BLaER1 treated with 17β-estradiol and CSF1 and Interleukin-3, amounts not matched to agents 10 nM and 100 nM (cell line): ENCODE measurements around the gene KLHDC4.
A peak's percentile ranks its signal among the peaks of the same experiment; 100 is the strongest.
"Not testable (repeated sequence)": the region's sequence is repeated elsewhere in the genome, so short reads cannot be mapped to it uniquely, and the experiment has no call there.

Experiments
- H3K27ac ChIP-seq, 11 experiments: shearing (Covaris generic); formaldehyde crosslinking; 2 replicates each; pipeline ENCODE4 v1.8.1; 2022
- H3K27me3 ChIP-seq, 11 experiments: shearing (Covaris generic); formaldehyde crosslinking; 2 replicates each; pipeline ENCODE4 v1.8.1; 2022
- H3K36me3 ChIP-seq, 11 experiments: shearing (Covaris generic); formaldehyde crosslinking; 2 replicates each; pipeline ENCODE4 v1.8.1; 2022
- H3K4me1 ChIP-seq, 10 experiments: shearing (Covaris generic); formaldehyde crosslinking; 2 replicates each; pipeline ENCODE4 v1.8.1; 2022
- H3K4me2 ChIP-seq, 11 experiments: shearing (Covaris generic); formaldehyde crosslinking; 2 replicates each; pipeline ENCODE4 v1.8.1; 2022
- H3K4me3 ChIP-seq, 10 experiments: shearing (Covaris generic); formaldehyde crosslinking; 2 replicates each; pipeline ENCODE4 v1.8.1; 2022
- H3K9ac ChIP-seq, 11 experiments: shearing (Covaris generic); formaldehyde crosslinking; 2 replicates each; pipeline ENCODE4 v1.8.1; 2022
- H3K9me3 ChIP-seq, 11 experiments: shearing (Covaris generic); formaldehyde crosslinking; replicated peaks in 1 of 11; 2 replicates each; pipeline ENCODE4 v1.8.1; 2022
- H4K20me1 ChIP-seq, 11 experiments: shearing (Covaris generic); formaldehyde crosslinking; 2 replicates each; pipeline ENCODE4 v1.8.1; 2022
- Cebpa-rat ChIP-seq, 11 experiments: shearing (Covaris generic); IDR thresholded peaks; 2 replicates each; pipeline ENCODE4 v1.8.1; 2022

The KLHDC4 gene

DNA sequence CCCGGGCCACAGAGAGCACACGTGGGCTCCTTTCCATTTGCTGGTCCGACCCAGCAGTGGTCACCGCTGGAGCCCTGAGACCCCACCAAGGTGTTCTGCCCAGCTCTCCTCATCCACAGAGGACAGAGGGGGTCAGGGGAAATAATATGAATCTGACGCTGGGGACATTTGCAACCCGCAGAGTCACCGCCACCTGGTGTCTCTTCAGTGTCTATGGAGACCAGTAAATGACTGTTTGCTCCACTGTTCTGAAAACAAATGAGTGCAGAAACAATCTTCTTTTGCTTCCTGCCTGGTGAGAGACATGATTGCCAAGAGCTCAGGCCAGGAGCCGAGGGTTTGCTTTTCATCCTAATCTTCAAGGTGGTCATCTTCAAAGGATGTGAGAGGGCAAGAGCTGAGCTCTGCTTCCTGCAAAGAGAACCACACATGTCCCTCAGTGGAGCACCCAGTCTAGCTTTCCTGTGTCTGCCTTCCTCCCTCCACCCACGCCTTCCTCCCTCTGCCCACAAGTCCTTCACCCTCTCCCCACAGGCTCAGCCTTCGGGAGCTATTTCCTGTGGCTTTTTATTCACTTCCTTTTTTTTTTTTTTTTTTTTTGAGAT is 14.7 kb upstream of the KLHDC4 start:
- peaks cover 61 to 94% (median 84%) of the 10 kb centered on the region in 10 experiments for H3K4me1 ChIP-seq
- H3K9ac ChIP-seq = peak overlapping the region in 10 of 11 experiments; percentile 60 to 95 (median 78); a peak in 20 of 22 replicates
- peaks cover 0 to 22% (median 0%) of the 10 kb centered on the region in 11 experiments; a peak in 4 of 22 replicates for H3K27me3 ChIP-seq
- H3K9me3 ChIP-seq = no peaks in the 10 kb centered on the region
- no peaks in the 10 kb centered on the region for H4K20me1 ChIP-seq
- peak overlapping the region; percentile 85 to 99 (median 95) for H3K4me2 ChIP-seq
- peak overlapping the region in 8 of 10 experiments; percentile 24 to 58 (median 44); a peak in 16 of 20 replicates for H3K4me3 ChIP-seq
- H3K27ac ChIP-seq = peak overlapping the region; percentile 27 to 99 (median 94); a peak in 21 of 22 replicates
- no peak; a peak in 1 of 22 replicates for TF ChIP-seq Cebpa-rat (IDR thresholded peaks at IDR 0.05)
- H3K36me3 ChIP-seq = no peaks in the 10 kb centered on the region

DNA sequence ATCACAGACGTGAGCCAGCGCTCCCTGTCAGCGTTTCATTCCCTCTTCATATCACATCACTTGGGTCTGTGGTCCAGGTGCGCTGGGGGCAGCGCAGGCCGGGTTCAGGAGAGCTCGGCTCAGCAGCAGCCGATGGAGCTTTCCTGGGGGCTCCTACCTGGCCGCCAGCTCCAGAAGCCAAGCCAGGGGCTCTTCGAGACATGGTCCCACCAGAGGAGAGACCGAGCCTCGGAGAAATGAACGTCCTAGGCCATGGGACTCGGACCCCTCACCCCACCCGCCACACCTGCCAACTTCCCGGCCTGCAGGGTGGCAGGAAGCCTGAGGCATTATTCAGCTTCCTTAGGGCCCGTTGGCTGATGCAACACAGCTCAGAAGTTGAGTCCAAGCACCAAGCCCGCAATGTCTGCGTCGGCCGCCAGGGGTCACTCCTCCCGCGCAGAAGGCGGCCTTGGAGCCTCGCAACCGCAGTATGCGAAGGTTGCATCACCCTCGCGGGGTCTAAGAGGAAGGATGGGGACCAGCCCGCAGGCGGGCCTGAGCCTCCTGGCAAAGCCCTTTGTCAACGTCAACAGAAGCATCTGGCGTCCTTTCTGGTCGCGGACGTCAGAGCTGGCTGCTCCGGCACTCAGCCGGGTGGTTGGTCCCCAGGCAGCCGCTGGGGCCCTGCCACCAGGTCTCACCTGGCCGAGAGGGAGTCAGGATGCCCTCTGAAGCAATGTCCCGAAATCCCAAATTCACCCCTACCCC is 13.2 kb upstream of the KLHDC4 start:
- peak; percentile 84 to 100 (median 98) for TF ChIP-seq Cebpa-rat (IDR thresholded peaks at IDR 0.05)
- peak overlapping the region; percentile 35 to 56 (median 42); a peak in 17 of 20 replicates for H3K4me3 ChIP-seq
- peaks cover 58 to 94% (median 84%) of the 10 kb centered on the region in 10 experiments for H3K4me1 ChIP-seq
- H3K36me3 ChIP-seq = no peaks in the 10 kb centered on the region
- peaks cover 0 to 11% (median 0%) of the 10 kb centered on the region in 11 experiments; a peak in 4 of 22 replicates for H3K27me3 ChIP-seq
- no peaks in the 10 kb centered on the region for H4K20me1 ChIP-seq
- peak overlapping the region; percentile 91 to 99 (median 95) for H3K4me2 ChIP-seq
- peak overlapping the region; percentile 85 to 99 (median 94) for H3K27ac ChIP-seq
- H3K9ac ChIP-seq = peak overlapping the region; percentile 77 to 95 (median 85)
- no peaks in the 10 kb centered on the region for H3K9me3 ChIP-seq

DNA sequence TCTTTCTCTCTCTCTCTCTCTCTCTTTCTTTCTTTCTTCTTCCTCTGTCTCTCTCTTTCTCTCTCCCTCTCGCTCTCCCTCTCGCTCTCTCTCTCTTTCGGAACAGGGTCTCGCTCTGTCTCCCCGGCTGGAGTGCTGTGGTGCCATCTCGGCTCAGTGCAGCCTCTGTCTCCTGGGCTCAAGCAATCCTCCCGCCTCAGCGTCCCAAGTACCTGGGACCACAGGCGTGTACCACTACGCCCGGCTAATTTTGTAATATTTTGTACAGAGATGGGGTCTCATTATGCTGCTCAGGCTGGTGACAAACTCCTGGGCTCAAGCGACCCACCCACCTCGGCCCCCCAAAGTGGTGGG is 12.7 kb upstream of the KLHDC4 start:
- Histone ChIP-seq H3K4me2 (peak overlapping the region; percentile 87 to 99 (median 93)), H4K20me1 (no peaks in the 10 kb centered on the region), H3K36me3 (no peaks in the 10 kb centered on the region), H3K9me3 (no peaks in the 10 kb centered on the region), H3K27ac (peak overlapping the region; percentile 85 to 99 (median 94)), H3K4me1 (peaks cover 52 to 93% (median 84%) of the 10 kb centered on the region in 10 experiments), H3K9ac (peak overlapping the region; percentile 77 to 95 (median 85)), H3K4me3 (peak overlapping the region; percentile 35 to 56 (median 42); a peak in 17 of 20 replicates), H3K27me3 (peaks cover 0 to 5% (median 0%) of the 10 kb centered on the region in 11 experiments; a peak in 3 of 22 replicates)
- TF ChIP-seq Cebpa-rat (IDR thresholded peaks at IDR 0.05) = no peak

DNA sequence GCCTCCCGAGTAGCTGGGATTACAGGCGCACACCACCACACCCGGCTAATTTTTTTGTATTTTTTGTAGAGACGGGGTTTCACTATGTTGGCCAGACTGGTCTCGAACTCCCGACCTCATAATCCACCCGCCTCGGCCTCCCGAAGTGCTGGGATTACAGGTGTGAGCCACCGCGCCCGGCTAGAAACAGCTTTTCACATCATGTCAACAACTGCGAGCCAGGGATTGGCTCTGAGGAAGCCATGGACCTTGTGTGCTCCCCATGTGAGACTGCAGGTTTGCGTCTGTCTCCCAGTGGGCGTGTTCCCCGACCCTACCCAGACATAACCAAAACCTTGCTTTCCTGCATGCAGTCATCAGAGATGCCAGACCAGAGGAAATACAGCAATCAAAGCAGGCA is 8.1 kb upstream of the KLHDC4 start:
- H4K20me1 ChIP-seq, H3K36me3 ChIP-seq, H3K4me3 ChIP-seq, H3K9me3 ChIP-seq, H3K27me3 ChIP-seq: not testable (repeated sequence)
- Histone ChIP-seq H3K9ac (peak overlapping the region in 2 of 11 experiments; percentile 39 to 52; a peak in 2 of 22 replicates), H3K4me1 (peaks cover 9 to 77% (median 60%) of the 10 kb centered on the region in 10 experiments), H3K4me2 (peak overlapping the region in 7 of 11 experiments; percentile 42 to 80 (median 47); a peak in 13 of 22 replicates), H3K27ac (peak overlapping the region in 5 of 11 experiments; percentile 24 to 57 (median 50); a peak in 6 of 22 replicates)

DNA sequence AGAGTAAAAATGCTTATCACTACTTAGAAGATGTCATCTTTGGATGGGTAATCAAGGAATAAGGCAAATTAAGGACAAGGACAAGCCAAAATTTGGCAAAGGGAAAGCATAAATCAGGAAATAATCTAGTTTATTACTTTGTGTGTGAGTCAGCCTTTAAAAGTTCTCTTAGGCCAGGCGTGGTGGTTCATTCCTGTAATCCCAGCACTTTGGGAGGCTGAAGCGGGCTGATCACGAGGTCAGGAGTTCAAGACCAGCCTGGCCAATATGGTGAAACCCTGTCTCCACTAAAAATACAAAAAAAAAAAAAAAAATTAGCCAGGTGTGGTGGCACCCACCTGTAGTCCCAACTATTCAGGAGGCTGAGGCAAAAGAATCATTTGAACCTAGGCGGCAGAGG is 1.7 kb upstream of the KLHDC4 start:
- Histone ChIP-seq H4K20me1 (peaks cover 0 to 31% (median 19%) of the 10 kb centered on the region in 11 experiments; a peak in 14 of 22 replicates), H3K4me1 (peaks cover 19 to 67% (median 43%) of the 10 kb centered on the region in 10 experiments), H3K36me3 (peaks cover 15 to 24% (median 19%) of the 10 kb centered on the region in 11 experiments)
- H3K9ac ChIP-seq, H3K4me2 ChIP-seq, H3K4me3 ChIP-seq, H3K9me3 ChIP-seq, H3K27me3 ChIP-seq, H3K27ac ChIP-seq: not testable (repeated sequence)

DNA sequence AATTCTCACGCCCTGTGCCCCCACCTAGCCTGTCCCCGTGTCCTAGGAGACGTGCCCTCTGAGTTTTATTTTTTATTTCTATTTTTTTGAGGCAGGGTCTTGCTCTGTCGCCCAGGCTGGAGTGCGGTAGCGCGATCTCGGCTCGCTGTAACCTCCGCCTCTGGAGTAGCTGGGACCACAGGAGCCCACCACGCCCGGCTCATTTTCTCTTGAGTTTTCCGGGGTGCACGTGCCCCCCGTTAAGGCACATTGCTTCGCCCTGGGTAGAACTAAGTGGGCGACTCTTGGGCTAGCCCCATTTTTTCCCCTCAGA is 655 bp upstream of the KLHDC4 start:
- H4K20me1 ChIP-seq = peaks cover 0 to 41% (median 29%) of the 10 kb centered on the region in 11 experiments; a peak in 15 of 22 replicates
- peaks cover 24 to 34% (median 29%) of the 10 kb centered on the region in 11 experiments for H3K36me3 ChIP-seq
- no peaks in the 10 kb centered on the region for H3K27me3 ChIP-seq
- peak overlapping the region; percentile 86 to 97 (median 92) for H3K9ac ChIP-seq
- no peaks in the 10 kb centered on the region for H3K9me3 ChIP-seq
- H3K4me2 ChIP-seq = peak overlapping the region; percentile 89 to 100 (median 98)
- H3K27ac ChIP-seq = peak overlapping the region; percentile 88 to 96 (median 93)
- H3K4me3 ChIP-seq = peak overlapping the region; percentile 82 to 100 (median 96)
- no peak for TF ChIP-seq Cebpa-rat (IDR thresholded peaks at IDR 0.05)
- peaks cover 19 to 70% (median 49%) of the 10 kb centered on the region in 10 experiments for H3K4me1 ChIP-seq

DNA sequence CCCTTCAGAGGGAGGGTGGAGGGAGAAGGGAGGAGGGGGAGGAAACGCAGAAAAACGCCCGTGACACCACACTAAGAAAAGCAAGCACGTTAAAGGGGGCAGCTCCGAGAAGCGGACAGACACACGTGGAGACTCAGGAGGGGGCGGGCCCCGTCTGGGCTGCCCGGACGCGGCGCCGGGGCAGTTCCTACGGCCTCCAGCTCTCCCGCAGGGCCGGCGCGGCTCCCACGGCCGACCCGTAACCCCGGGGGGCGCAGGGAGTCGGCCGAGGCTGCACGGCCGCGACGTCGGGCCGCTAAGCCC is 362 bp downstream of the KLHDC4 start:
- Histone ChIP-seq H4K20me1 (peaks cover 0 to 51% (median 34%) of the 10 kb centered on the region in 11 experiments; a peak in 15 of 22 replicates), H3K27me3 (no peaks in the 10 kb centered on the region), H3K4me2 (peak overlapping the region; percentile 89 to 100 (median 98)), H3K4me3 (peak overlapping the region; percentile 82 to 100 (median 96)), H3K27ac (peak overlapping the region; percentile 88 to 96 (median 93)), H3K36me3 (peaks cover 34 to 45% (median 40%) of the 10 kb centered on the region in 11 experiments), H3K4me1 (peaks cover 19 to 60% (median 41%) of the 10 kb centered on the region in 10 experiments), H3K9me3 (no peaks in the 10 kb centered on the region), H3K9ac (peak overlapping the region; percentile 86 to 97 (median 92))
- TF ChIP-seq Cebpa-rat (IDR thresholded peaks at IDR 0.05) = no peak

DNA sequence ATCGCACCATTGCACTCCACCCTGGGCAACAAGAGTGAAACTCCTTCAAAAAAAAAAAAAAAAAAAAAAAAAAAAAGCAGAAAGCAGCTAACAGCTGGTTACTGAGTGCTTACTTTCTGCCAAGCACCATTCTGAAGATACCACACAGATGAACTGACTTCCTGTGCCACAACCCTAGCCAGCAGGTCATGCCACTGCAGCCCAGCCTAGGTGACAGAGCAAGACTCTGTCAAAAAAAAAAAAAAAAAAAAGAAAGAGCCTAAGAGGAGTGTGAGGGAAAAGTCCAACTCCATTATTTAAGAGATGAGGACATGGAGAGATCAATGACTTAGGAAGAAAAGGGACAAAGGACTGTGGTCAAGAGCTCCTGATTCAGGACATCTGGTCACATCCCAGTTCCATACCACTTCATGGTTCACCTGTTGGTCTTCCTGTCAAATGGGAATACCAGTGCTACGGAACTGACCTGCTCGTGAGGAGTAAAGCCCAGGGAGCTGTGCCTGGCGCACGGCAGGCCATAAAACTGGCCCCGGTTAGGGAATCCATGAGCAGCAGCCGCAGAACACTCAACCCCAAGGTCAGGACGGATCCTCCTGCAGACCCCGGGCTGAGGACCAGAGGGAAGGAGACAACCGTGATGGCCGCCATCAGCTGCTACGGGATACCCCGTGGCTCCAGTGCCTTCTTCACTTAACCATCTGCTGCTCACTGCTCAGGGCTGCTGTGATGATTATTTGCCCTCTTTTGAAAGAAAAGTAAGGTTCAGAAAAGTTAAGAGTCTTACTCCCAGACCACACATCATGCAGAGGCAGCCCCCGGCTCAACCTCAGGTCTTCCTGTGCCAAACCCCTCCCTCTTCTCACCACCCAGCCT is 950 bp downstream of the KLHDC4 start:
- no peak for TF ChIP-seq Cebpa-rat (IDR thresholded peaks at IDR 0.05)
- peaks cover 19 to 54% (median 37%) of the 10 kb centered on the region in 10 experiments for H3K4me1 ChIP-seq
- peak overlapping the region; percentile 89 to 100 (median 98) for H3K4me2 ChIP-seq
- H4K20me1 ChIP-seq = peaks cover 0 to 57% (median 39%) of the 10 kb centered on the region in 11 experiments; a peak in 15 of 22 replicates
- H3K9ac ChIP-seq = peak overlapping the region; percentile 86 to 97 (median 92)
- H3K27me3 ChIP-seq = no peaks in the 10 kb centered on the region
- peak overlapping the region; percentile 82 to 100 (median 96) for H3K4me3 ChIP-seq
- H3K36me3 ChIP-seq = peaks cover 38 to 50% (median 46%) of the 10 kb centered on the region in 11 experiments
- no peaks in the 10 kb centered on the region for H3K9me3 ChIP-seq
- H3K27ac ChIP-seq = peak overlapping the region; percentile 88 to 96 (median 93); a peak in 21 of 22 replicates
